ENCODE results near the gene BRCA2.

BRCA2 gene

GRCh38 chr13:32282096-32282711 is 33.1 kb upstream of the BRCA2 start:
- H3K9me3 ChIP-seq (ENCODE audit: insufficient read depth, low read depth, low read length) = no peaks in the 10 kb centered on the region

DNA sequence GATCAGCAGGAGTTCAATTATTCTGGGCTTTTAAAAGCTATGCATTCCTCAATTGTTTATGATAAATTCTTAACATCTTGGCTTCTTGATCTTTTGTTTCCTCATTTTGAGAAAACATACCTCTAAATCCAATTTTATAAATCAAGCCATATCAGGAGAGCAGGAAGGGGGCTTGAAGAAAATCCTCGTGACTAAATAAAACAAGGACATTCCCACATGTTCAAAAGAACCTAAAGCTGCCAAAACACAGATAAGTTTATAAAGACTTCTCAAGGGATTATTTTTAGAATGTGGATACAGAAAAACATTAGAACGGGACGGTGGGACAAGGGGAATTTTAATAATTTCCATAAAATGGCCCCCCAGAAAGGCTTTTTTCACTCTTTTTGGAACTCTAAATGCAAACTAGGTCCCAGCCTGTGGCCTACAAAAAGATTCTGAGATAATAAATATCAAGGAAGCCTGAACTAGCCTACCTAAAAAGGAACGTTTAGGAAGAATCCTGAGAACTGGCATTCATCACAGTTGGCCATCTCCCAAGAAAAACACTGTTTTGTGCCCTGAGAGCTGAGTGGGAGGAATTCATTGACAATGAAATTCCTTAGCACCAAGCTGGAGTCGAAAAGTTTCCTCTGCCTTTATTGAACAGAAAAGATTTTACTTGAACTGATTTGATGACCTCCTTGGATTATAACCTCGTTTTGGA is 30.2 kb upstream of the BRCA2 start:
- no peaks in the 10 kb centered on the region for H3K36me3 ChIP-seq (ENCODE audit: insufficient read depth, low read length)
- no peaks in the 10 kb centered on the region for H3K9me2 ChIP-seq (replicated peaks; ENCODE audit: low read depth, low read length)
- no peaks in the 10 kb centered on the region for H3K9me3 ChIP-seq (ENCODE audit: insufficient read depth, low read depth, low read length)
- H4K20me1 ChIP-seq (ENCODE audit: insufficient read depth, low read length, poor library complexity, severe bottlenecking) = no peaks in the 10 kb centered on the region
- H3K9ac ChIP-seq (ENCODE audit: low read depth, low read length, poor library complexity, severe bottlenecking) = no peak overlapping the region
- no peaks in the 10 kb centered on the region for H3K79me2 ChIP-seq (ENCODE audit: insufficient read depth, low read length)
- H3K4me3 ChIP-seq (ENCODE audit: low read length, poor library complexity, severe bottlenecking) = no peak overlapping the region
- no peak overlapping the region for H3K4me2 ChIP-seq (ENCODE audit: low read depth, low read length, poor library complexity, severe bottlenecking)
- no peaks in the 10 kb centered on the region for H3K27me3 ChIP-seq (ENCODE audit: insufficient read depth, low read length, poor library complexity, severe bottlenecking)
- H3K4me1 ChIP-seq (ENCODE audit: insufficient read depth, low read length, poor library complexity, severe bottlenecking) = no peaks in the 10 kb centered on the region
- no peak overlapping the region for H2AFZ ChIP-seq (ENCODE audit: low read length)
- H3F3A ChIP-seq (ENCODE audit: low read depth) = no peaks in the 10 kb centered on the region
- TF ChIP-seq EZH2phosphoT487 (IDR thresholded peaks at IDR 0.05; ENCODE audit: borderline replicate concordance) = no peak
- TF ChIP-seq, protein P1, sequence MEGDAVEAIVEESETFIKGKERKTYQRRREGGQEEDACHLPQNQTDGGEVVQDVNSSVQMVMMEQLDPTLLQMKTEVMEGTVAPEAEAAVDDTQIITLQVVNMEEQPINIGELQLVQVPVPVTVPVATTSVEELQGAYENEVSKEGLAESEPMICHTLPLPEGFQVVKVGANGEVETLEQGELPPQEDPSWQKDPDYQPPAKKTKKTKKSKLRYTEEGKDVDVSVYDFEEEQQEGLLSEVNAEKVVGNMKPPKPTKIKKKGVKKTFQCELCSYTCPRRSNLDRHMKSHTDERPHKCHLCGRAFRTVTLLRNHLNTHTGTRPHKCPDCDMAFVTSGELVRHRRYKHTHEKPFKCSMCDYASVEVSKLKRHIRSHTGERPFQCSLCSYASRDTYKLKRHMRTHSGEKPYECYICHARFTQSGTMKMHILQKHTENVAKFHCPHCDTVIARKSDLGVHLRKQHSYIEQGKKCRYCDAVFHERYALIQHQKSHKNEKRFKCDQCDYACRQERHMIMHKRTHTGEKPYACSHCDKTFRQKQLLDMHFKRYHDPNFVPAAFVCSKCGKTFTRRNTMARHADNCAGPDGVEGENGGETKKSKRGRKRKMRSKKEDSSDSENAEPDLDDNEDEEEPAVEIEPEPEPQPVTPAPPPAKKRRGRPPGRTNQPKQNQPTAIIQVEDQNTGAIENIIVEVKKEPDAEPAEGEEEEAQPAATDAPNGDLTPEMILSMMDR (conservative IDR thresholded peaks at IDR 0.05; ENCODE audit: low read length) = no peak

More at GRCh38 chr13:32282096-32282711, 33.1 kb upstream of the BRCA2 start:
- TF ChIP-seq, protein P1 (conservative IDR thresholded peaks at IDR 0.05; ENCODE audit: low read length) = no peak
- no peak for TF ChIP-seq EZH2phosphoT487 (IDR thresholded peaks at IDR 0.05; ENCODE audit: borderline replicate concordance)
- H3F3A ChIP-seq (ENCODE audit: low read depth) = no peaks in the 10 kb centered on the region
- no peak overlapping the region for H3K4me3 ChIP-seq (ENCODE audit: low read length, poor library complexity, severe bottlenecking)
- H3K9ac ChIP-seq (ENCODE audit: low read depth, low read length, poor library complexity, severe bottlenecking) = no peak overlapping the region
- no peaks in the 10 kb centered on the region for H3K9me2 ChIP-seq (replicated peaks; ENCODE audit: low read depth, low read length)
- no peaks in the 10 kb centered on the region for H3K4me1 ChIP-seq (ENCODE audit: insufficient read depth, low read length, poor library complexity, severe bottlenecking)
- no peak overlapping the region for H3K4me2 ChIP-seq (ENCODE audit: low read depth, low read length, poor library complexity, severe bottlenecking)
- no peaks in the 10 kb centered on the region for H3K36me3 ChIP-seq (ENCODE audit: insufficient read depth, low read length)
- H2AFZ ChIP-seq (ENCODE audit: low read length) = no peak overlapping the region
- H4K20me1 ChIP-seq (ENCODE audit: insufficient read depth, low read length, poor library complexity, severe bottlenecking) = no peaks in the 10 kb centered on the region
- no peaks in the 10 kb centered on the region for H3K79me2 ChIP-seq (ENCODE audit: insufficient read depth, low read length)
- H3K27me3 ChIP-seq (ENCODE audit: insufficient read depth, low read length, poor library complexity, severe bottlenecking) = no peaks in the 10 kb centered on the region

DNA sequence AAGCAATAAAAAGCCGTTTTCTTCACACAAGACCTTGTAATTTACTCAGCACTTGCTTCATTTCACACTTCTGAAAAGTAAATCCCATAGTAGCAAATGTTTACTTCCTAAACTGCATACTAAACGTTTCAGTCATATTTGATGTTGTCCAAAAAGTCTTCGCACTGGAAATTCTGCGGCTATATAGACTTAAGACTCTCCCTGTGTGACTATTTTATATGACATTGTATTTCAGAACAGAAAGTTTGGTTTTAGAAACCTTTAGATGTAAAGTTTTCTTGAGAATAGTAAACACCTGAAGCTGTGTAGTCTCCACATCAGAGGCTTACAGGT is 29.7 kb upstream of the BRCA2 start:
- no peaks in the 10 kb centered on the region for H3K79me2 ChIP-seq (ENCODE audit: insufficient read depth, low read length)
- no peaks in the 10 kb centered on the region for H4K20me1 ChIP-seq (ENCODE audit: insufficient read depth, low read length, poor library complexity, severe bottlenecking)
- H3K9ac ChIP-seq (ENCODE audit: low read depth, low read length, poor library complexity, severe bottlenecking) = no peak overlapping the region
- H3F3A ChIP-seq (ENCODE audit: low read depth) = no peaks in the 10 kb centered on the region
- no peak overlapping the region for H3K4me2 ChIP-seq (ENCODE audit: low read depth, low read length, poor library complexity, severe bottlenecking)
- H3K27me3 ChIP-seq (ENCODE audit: insufficient read depth, low read length, poor library complexity, severe bottlenecking) = no peaks in the 10 kb centered on the region
- H3K9me2 ChIP-seq (replicated peaks; ENCODE audit: low read depth, low read length) = no peaks in the 10 kb centered on the region
- H3K4me1 ChIP-seq (ENCODE audit: insufficient read depth, low read length, poor library complexity, severe bottlenecking) = no peaks in the 10 kb centered on the region
- H3K4me3 ChIP-seq (ENCODE audit: low read length, poor library complexity, severe bottlenecking) = no peak overlapping the region
- no peaks in the 10 kb centered on the region for H3K9me3 ChIP-seq (ENCODE audit: insufficient read depth, low read depth, low read length)
- H3K36me3 ChIP-seq (ENCODE audit: insufficient read depth, low read length) = no peaks in the 10 kb centered on the region
- no peak overlapping the region for H2AFZ ChIP-seq (ENCODE audit: low read length)
- TF ChIP-seq, protein P1 (conservative IDR thresholded peaks at IDR 0.05; ENCODE audit: low read length) = no peak
- TF ChIP-seq EZH2phosphoT487 (IDR thresholded peaks at IDR 0.05; ENCODE audit: borderline replicate concordance) = no peak
